Mesenchymal stem cell (in vitro differentiated cells and primary cell): ENCODE measurements around the gene ZNF652. TPM values are rescaled to one million over a fixed set of nuclear protein-coding genes. Genes with fewer than 3 reads are reported as not detected.

Source experiments
- small RNA-seq: library from polyadenylated mRNA; stranded (forward); fragments of <200 nt; extraction: miRNeasy Mini kit (QIAGEN cat#:217004); gene quantifications from one replicate; pipeline ENCODE3, GENCODE V24; 2013; ENCODE audit warnings: low read depth

ZNF652 gene

Small RNA genes lying within 50 kb of the gene (small RNA-seq; reads per million reads assigned to genes)
- not detected for gene MIR6129
